Measurements from ENCODE around the gene EEF1E1. TPM values are rescaled to one million over a fixed set of nuclear protein-coding genes. Genes with fewer than 3 reads are reported as not detected.

Gene EEF1E1
- polyA plus RNA-seq, 1 donor from 2014 or later, result 113 TPM

GRCh38 chr6:8079126-8079525 is 23.2 kb downstream of the EEF1E1 start (continued):
- TF ChIP-seq REST (IDR thresholded peaks at IDR 0.05; ENCODE audit: borderline replicate concordance) (no peak), POLR2AphosphoS5 (IDR thresholded peaks at IDR 0.05) (no peak)

GRCh38 chr6:8077991-8078390 is 24.4 kb downstream of the EEF1E1 start:
- H3K27me3 ChIP-seq (ENCODE audit: insufficient read depth, low read depth, low read length), result no peaks in the 10 kb centered on the region
- TF ChIP-seq EP300 (conservative IDR thresholded peaks at IDR 0.05; ENCODE audit: poor library complexity, severe bottlenecking), result no peak
- TF ChIP-seq POLR2AphosphoS5 (IDR thresholded peaks at IDR 0.05), result no peak
- no peak for TF ChIP-seq EZH2 (IDR thresholded peaks at IDR 0.05; ENCODE audit: borderline replicate concordance, insufficient read depth, low read length, poor library complexity, severe bottlenecking)
- no peak for TF ChIP-seq SMC3 (conservative IDR thresholded peaks at IDR 0.05; ENCODE audit: poor library complexity)
- no peak for TF ChIP-seq MXI1 (conservative IDR thresholded peaks at IDR 0.05; ENCODE audit: poor library complexity, severe bottlenecking)
- no peak for TF ChIP-seq REST (IDR thresholded peaks at IDR 0.05; ENCODE audit: borderline replicate concordance)
- TF ChIP-seq RAD21 (conservative IDR thresholded peaks at IDR 0.05), result no peak
- no peak for TF ChIP-seq TAF1 (IDR thresholded peaks at IDR 0.05; ENCODE audit: low read depth)
- no peak for TF ChIP-seq CTCF (IDR thresholded peaks at IDR 0.05; ENCODE audit: poor library complexity, severe bottlenecking)
- H3K27ac ChIP-seq (ENCODE audit: low read length), result no peak overlapping the region
- H3K9me3 ChIP-seq (ENCODE audit: low read length), result no peaks in the 10 kb centered on the region
- H3K36me3 ChIP-seq (ENCODE audit: insufficient read depth, low read length), result no peaks in the 10 kb centered on the region
- H3K9ac ChIP-seq (ENCODE audit: low read length), result no peak overlapping the region
- H3K9me2 ChIP-seq (ENCODE audit: insufficient read depth, low read length), result no peaks in the 10 kb centered on the region
- H3K4me2 ChIP-seq (ENCODE audit: low read length), result no peak overlapping the region
- no peaks in the 10 kb centered on the region for H4K20me1 ChIP-seq (ENCODE audit: insufficient read depth)
- no peak overlapping the region for H2AFZ ChIP-seq (ENCODE audit: low read depth, low read length)
- no peaks in the 10 kb centered on the region for H3F3A ChIP-seq (ENCODE audit: insufficient read depth, low read length, poor library complexity, severe bottlenecking)
- H3K79me2 ChIP-seq (replicated peaks; ENCODE audit: insufficient read depth, low read length), result no peaks in the 10 kb centered on the region
- H3K4me3 ChIP-seq (ENCODE audit: low read length), result no peak overlapping the region
